IPS-15b (cell line): Measurements from ENCODE around the gene CLDN15.

ENCODE experiments used
- H3K27me3 ChIP-seq: one replicate; pipeline ENCODE4 v1.6.1; 2013; ENCODE audit warnings: low read length; ENCODE audit not compliant: control insufficient read depth, insufficient read depth
- H3K36me3 ChIP-seq: one replicate; pipeline ENCODE4 v1.6.1; 2013; ENCODE audit warnings: low read length; ENCODE audit not compliant: control insufficient read depth, insufficient read depth
- H3K4me1 ChIP-seq: one replicate; pipeline ENCODE4 v1.6.1; 2013; ENCODE audit warnings: mild to moderate bottlenecking, low read length; ENCODE audit not compliant: control insufficient read depth, insufficient read depth
- H3K4me3 ChIP-seq: one replicate; pipeline ENCODE4 v1.5.1; 2013; ENCODE audit warnings: low read depth, low read length
- H3K9ac ChIP-seq: one replicate; pipeline ENCODE4 v1.6.1; 2013; ENCODE audit warnings: low read depth, mild to moderate bottlenecking, low read length
- H3K9me3 ChIP-seq: one replicate; pipeline ENCODE4 v1.6.1; 2013; ENCODE audit warnings: mild to moderate bottlenecking, low read length; ENCODE audit not compliant: control insufficient read depth, insufficient read depth

CLDN15 gene

GRCh38 chr7:101233907-101234547 lies 3.6 kb downstream of the CLDN15 start:
- Histone ChIP-seq H3K4me3 (no peak overlapping the region), H3K9ac (no peak overlapping the region), H3K4me1 (peaks cover 11% of the 10 kb centered on the region), H3K9me3 (no peaks in the 10 kb centered on the region), H3K27me3 (no peaks in the 10 kb centered on the region), H3K36me3 (peaks cover 2% of the 10 kb centered on the region)

GRCh38 chr7:101232141-101232850 lies 5.3 kb downstream of the CLDN15 start:
- H3K4me1 ChIP-seq = peaks cover 11% of the 10 kb centered on the region
- H3K27me3 ChIP-seq = no peaks in the 10 kb centered on the region
- H3K9me3 ChIP-seq = no peaks in the 10 kb centered on the region
- peak overlapping the region; percentile 62 for H3K4me3 ChIP-seq
- H3K9ac ChIP-seq = peak overlapping the region; percentile 65
- peaks cover 5% of the 10 kb centered on the region for H3K36me3 ChIP-seq

- peak overlapping the region; percentile 62 for H3K4me3 ChIP-seq
- H3K9ac ChIP-seq = peak overlapping the region; percentile 65
- no peaks in the 10 kb centered on the region for H3K27me3 ChIP-seq
- peaks cover 5% of the 10 kb centered on the region for H3K36me3 ChIP-seq
- H3K4me1 ChIP-seq = peaks cover 11% of the 10 kb centered on the region
- no peaks in the 10 kb centered on the region for H3K9me3 ChIP-seq
Measured at GRCh38 chr7:101231644-101232043, 6.0 kb downstream of the CLDN15 start.

GRCh38 chr7:101226721-101227120 lies 10.9 kb downstream of the CLDN15 start:
- Histone ChIP-seq H3K9ac (no peak overlapping the region), H3K9me3 (no peaks in the 10 kb centered on the region), H3K4me3 (no peak overlapping the region), H3K4me1 (peaks cover 4% of the 10 kb centered on the region), H3K36me3 (peaks cover 16% of the 10 kb centered on the region), H3K27me3 (no peaks in the 10 kb centered on the region)

- H3K4me3 ChIP-seq = no peak overlapping the region
- no peaks in the 10 kb centered on the region for H3K4me1 ChIP-seq
- H3K36me3 ChIP-seq = peaks cover 16% of the 10 kb centered on the region
- H3K27me3 ChIP-seq = no peaks in the 10 kb centered on the region
- H3K9ac ChIP-seq = no peak overlapping the region
- no peaks in the 10 kb centered on the region for H3K9me3 ChIP-seq
Measured at GRCh38 chr7:101225650-101226049, 12.0 kb downstream of the CLDN15 start.

GRCh38 chr7:101223528-101223927 lies 14.1 kb downstream of the CLDN15 start:
- Histone ChIP-seq H3K9me3 (no peaks in the 10 kb centered on the region), H3K36me3 (peaks cover 16% of the 10 kb centered on the region), H3K4me3 (no peak overlapping the region), H3K27me3 (no peaks in the 10 kb centered on the region), H3K9ac (no peak overlapping the region), H3K4me1 (no peaks in the 10 kb centered on the region)

- Histone ChIP-seq H3K4me3 (no peak overlapping the region), H3K27me3 (no peaks in the 10 kb centered on the region), H3K36me3 (peaks cover 13% of the 10 kb centered on the region), H3K4me1 (no peaks in the 10 kb centered on the region), H3K9ac (no peak overlapping the region), H3K9me3 (no peaks in the 10 kb centered on the region)
Measured at GRCh38 chr7:101222275-101222830, 15.2 kb downstream of the CLDN15 start.

- H3K4me1 ChIP-seq = no peaks in the 10 kb centered on the region
- H3K4me3 ChIP-seq = no peak overlapping the region
- H3K36me3 ChIP-seq = peaks cover 13% of the 10 kb centered on the region
- no peaks in the 10 kb centered on the region for H3K9me3 ChIP-seq
- H3K9ac ChIP-seq = no peak overlapping the region
- no peaks in the 10 kb centered on the region for H3K27me3 ChIP-seq
Measured at GRCh38 chr7:101220295-101220694, 17.3 kb downstream of the CLDN15 start.

GRCh38 chr7:101218236-101219125 lies 19.1 kb downstream of the CLDN15 start:
- Histone ChIP-seq H3K27me3 (no peaks in the 10 kb centered on the region), H3K9ac (peak overlapping the region; percentile 60), H3K4me1 (no peaks in the 10 kb centered on the region), H3K9me3 (no peaks in the 10 kb centered on the region), H3K36me3 (peaks cover 7% of the 10 kb centered on the region), H3K4me3 (peak overlapping the region; percentile 98)

GRCh38 chr7:101217388-101218235 lies 20.0 kb downstream of the CLDN15 start, which contains the start of the genes PLOD3 and ZNHIT1:
Gene PLOD3, minus strand, starts transcription at chr7:101217581. Its CDS starts 307 bp downstream, at chr7:101217274.
Gene ZNHIT1, plus strand, starts transcription at chr7:101218165. Its CDS starts 31 bp downstream, at chr7:101218196.
- Histone ChIP-seq H3K27me3 (no peaks in the 10 kb centered on the region), H3K4me1 (no peaks in the 10 kb centered on the region), H3K36me3 (peaks cover 4% of the 10 kb centered on the region), H3K4me3 (peak within 1 kb of the TSS; percentile 98), H3K9me3 (no peaks in the 10 kb centered on the region), H3K9ac (peak within 1 kb of the TSS; percentile 60)
